ENCODE data around the gene CAMKMT. TPM values are rescaled to one million over a fixed set of nuclear protein-coding genes. Genes with fewer than 3 reads are reported as not detected.

Gene CAMKMT
- total RNA-seq, 1 experiment from 2014 or later, result 17.4 TPM

GRCh38 chr2:44388877-44389276 lies 27.1 kb downstream of the CAMKMT start:
- no peak overlapping the region for H3K18ac ChIP-seq (ENCODE audit: insufficient read length, low read depth, low read length)
- no peak overlapping the region for H2AFZ ChIP-seq (ENCODE audit: low read length)
- no peaks in the 10 kb centered on the region for H3K27me3 ChIP-seq (ENCODE audit: insufficient read depth, low read length)
- no peaks in the 10 kb centered on the region for H3K27me3 Mint-ChIP-seq (ENCODE audit: low read depth)
- H3K23ac ChIP-seq (ENCODE audit: insufficient read length, low read depth, low read length), result no peak overlapping the region
- H3K9ac ChIP-seq (ENCODE audit: extremely low read depth, insufficient read length, low read length), result no peak overlapping the region
- no peak overlapping the region for H2BK5ac ChIP-seq (ENCODE audit: insufficient read length, low read length)
- peak overlapping the region in 2 of 3 experiments; percentile 56 to 83; a peak in 1 of 7 replicates for H3K27ac Mint-ChIP-seq
- no peaks in the 10 kb centered on the region for H3K9me3 ChIP-seq (ENCODE audit: control insufficient read depth, low read depth, low read length)
- no peak overlapping the region for H3K4ac ChIP-seq (ENCODE audit: low read depth, low read length)
- no peak overlapping the region for H3T11ph ChIP-seq (ENCODE audit: low read length)
- no peak overlapping the region for H4K8ac ChIP-seq (replicated peaks; ENCODE audit: insufficient read length, low read depth, low read length)
- H3K4me2 ChIP-seq (ENCODE audit: insufficient read depth, insufficient read length, low read length), result no peak overlapping the region
- no peak for TF ChIP-seq CTCF (conservative IDR thresholded peaks at IDR 0.05)
- H4K5ac ChIP-seq (ENCODE audit: insufficient read length, low read depth, low read length), result no peak overlapping the region
- H4K91ac ChIP-seq (ENCODE audit: insufficient read length, low read depth, low read length), result no peak overlapping the region
- WGBS (ENCODE audit: extremely low coverage, insufficient read length, low lambda C conversion rate), result no CpG with 5 or more reads among the region's 4 CpGs
- DNase-seq, result no peak
- H2BK20ac ChIP-seq (ENCODE audit: low read depth, low read length, poor library complexity, severe bottlenecking), result no peak overlapping the region
- H3K36me3 Mint-ChIP-seq (ENCODE audit: insufficient read depth in 1 of 3, low read depth in 3 of 3), result peaks cover 32 to 38% (median 33%) of the 10 kb centered on the region in 3 experiments
- H3K4me1 Mint-ChIP-seq, result peaks cover 19 to 25% of the 10 kb centered on the region in 2 experiments
- H4K20me1 ChIP-seq (ENCODE audit: control insufficient read depth, insufficient read depth, insufficient read length), result no peaks in the 10 kb centered on the region
- H3K56ac ChIP-seq (ENCODE audit: insufficient read length, low read depth, low read length), result no peak overlapping the region
- no peak overlapping the region for H2AK5ac ChIP-seq (ENCODE audit: insufficient read length, low read length)
- H2BK15ac ChIP-seq (ENCODE audit: low read depth, low read length), result no peak overlapping the region
- peaks cover 31 to 40% of the 10 kb centered on the region in 2 experiments for H3K9me3 Mint-ChIP-seq
- H3K14ac ChIP-seq (ENCODE audit: insufficient read depth, low read length), result no peak overlapping the region
- H3K79me2 ChIP-seq (ENCODE audit: insufficient read depth, low read length), result no peaks in the 10 kb centered on the region; the same call in 1 of the 2 replicates
- H3K27ac ChIP-seq (ENCODE audit: insufficient read length, low read depth, low read length), result no peak overlapping the region
- H3K4me3 Mint-ChIP-seq, result no peak overlapping the region
- H3K79me1 ChIP-seq (ENCODE audit: insufficient read depth, low read depth, low read length, poor library complexity, severe bottlenecking), result no peaks in the 10 kb centered on the region
- H3K23me2 ChIP-seq (ENCODE audit: insufficient read length, low read depth, low read length, poor library complexity, severe bottlenecking), result no peaks in the 10 kb centered on the region
- H3K4me1 ChIP-seq (ENCODE audit: insufficient read depth, low read length), result no peaks in the 10 kb centered on the region; the same call in 1 of the 2 replicates
- H2BK12ac ChIP-seq (ENCODE audit: insufficient read length, low read depth, low read length), result no peak overlapping the region
- H2BK120ac ChIP-seq (ENCODE audit: low read depth, low read length, poor library complexity, severe bottlenecking), result no peak overlapping the region

Data from H9 (cell line).